Left lung (tissue), 10 donors: ENCODE measurements around the gene MDGA2. TPM values are rescaled to one million over a fixed set of nuclear protein-coding genes. Genes with fewer than 3 reads are reported as not detected.

Experiments
- ATAC-seq: fragments of 200-7000 bp; cut with Tn5 transposase; one replicate; pipeline ENCODE4 v1.9.1; 2020; ENCODE audit warnings: moderate library complexity
- DNase-seq, 4 donors: peaks; one replicate each; pipeline ENCODE4 v3.0.0-alpha.2; 2013 to 2020
- H3K27ac ChIP-seq, 2 donors: fragments of 200-600 bp; sonication (generic) in 1 of 2; one replicate each; pipeline versions ENCODE4 v1.5.0 to v1.8.0; 2020 to 2021
- H3K27me3 ChIP-seq, 2 donors: fragments of 200-600 bp; sonication (generic) in 1 of 2; one replicate each; pipeline versions ENCODE4 v1.5.0 to v1.8.0; 2020 to 2021
- H3K36me3 ChIP-seq, 2 donors: fragments of 200-600 bp; sonication (generic) in 1 of 2; one replicate each; pipeline versions ENCODE4 v1.5.0 to v1.8.0; 2020 to 2021
- H3K4me1 ChIP-seq, 2 donors: fragments of 200-600 bp; one replicate each; pipeline ENCODE4 v1.8.0; 2021
- H3K4me3 ChIP-seq, 2 donors: fragments of 200-600 bp; sonication (generic) in 1 of 2; one replicate each; pipeline versions ENCODE4 v1.5.0 to v1.8.0; 2020 to 2021; ENCODE audit warnings: mild to moderate bottlenecking in 1 of 2
- H3K9me3 ChIP-seq, 2 donors: fragments of 200-600 bp; sonication (generic) in 1 of 2; one replicate each; pipeline versions ENCODE4 v1.5.0 to v1.8.0; 2020 to 2021
- CTCF ChIP-seq, 2 donors: fragments of 200-600 bp; sonication (generic) in 1 of 2; IDR thresholded peaks; one replicate each; pipeline versions ENCODE4 v1.5.0 to v1.8.0; 2021; ENCODE audit warnings: antibody characterized with exemption in 2 of 2
- intact Hi-C, 2 donors: fragments of 100-400 bp; cut with DNase I; formaldehyde crosslinking; loops; one replicate each; pipeline versions ENCODE4 v1.11.2 to v1.14.2; 2022
- polyA plus RNA-seq, 6 donors: library from polyadenylated mRNA; unstranded; fragments of 120-200 nt; gene quantifications; one replicate each; pipeline ENCODE4 v1.2.1, GENCODE V29; 2013; ENCODE audit not compliant: insufficient read length in 6 of 6
- total RNA-seq, 2 donors: library from RNA; stranded (reverse); fragmentation: NEBNext Ultra II Directional; extraction: Animal tissue kit (Norgen Biotek cat#: 25700); gene quantifications; one replicate each; pipeline ENCODE4 v1.2.1, GENCODE V29; 2021
- donor health status: DM: no; HTN: yes; CAD: no.
- donor health status: DM: no; HTN: no; CAD: no.

Gene MDGA2
- total and polyA plus RNA-seq, 8 donors, result 0.14 to 0.62 (median 0.36) TPM; not detected in 1

GRCh38 chr14:47511829-47512228 lies 163.6 kb downstream of the MDGA2 start:
- Histone ChIP-seq H3K4me3 (no peak overlapping the region), H3K27me3 (no peaks in the 10 kb centered on the region), H3K27ac (no peak overlapping the region), H3K36me3 (no peaks in the 10 kb centered on the region), H3K4me1 (no peaks in the 10 kb centered on the region), H3K9me3 (no peaks in the 10 kb centered on the region)
- no peak for TF ChIP-seq CTCF (IDR thresholded peaks at IDR 0.05)
- no peak for ATAC-seq
- DNase-seq, result no peak
- intact Hi-C loops, result no loop called here

DNA sequence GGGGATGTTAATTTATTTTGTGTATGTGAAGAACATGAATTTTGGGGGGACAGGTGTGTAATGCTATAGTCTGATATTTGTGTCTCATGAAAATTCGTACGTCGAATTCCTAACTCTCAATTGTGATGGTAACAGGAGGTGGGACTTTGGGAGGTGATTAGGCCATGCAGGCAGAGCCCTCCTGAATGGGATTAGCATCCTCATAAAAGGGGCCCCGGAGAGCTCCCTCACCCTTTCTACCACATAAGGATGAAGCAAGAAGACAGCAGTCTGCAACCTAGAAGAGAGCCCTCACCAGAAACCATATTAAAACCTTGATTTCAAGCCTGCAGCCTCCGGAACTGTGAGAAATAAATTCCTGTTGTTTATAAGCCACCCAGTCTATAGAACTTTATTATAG lies 165.4 kb downstream of the MDGA2 start:
- H3K27ac ChIP-seq, result no peak overlapping the region
- no peaks in the 10 kb centered on the region for H3K4me1 ChIP-seq
- no peaks in the 10 kb centered on the region for H3K9me3 ChIP-seq
- no peak for TF ChIP-seq CTCF (IDR thresholded peaks at IDR 0.05)
- no peak overlapping the region for H3K4me3 ChIP-seq
- ATAC-seq (no peak), DNase-seq (no peak)
- intact Hi-C loops, result no loop called here
- no peaks in the 10 kb centered on the region for H3K36me3 ChIP-seq
- H3K27me3 ChIP-seq, result no peaks in the 10 kb centered on the region

DNA sequence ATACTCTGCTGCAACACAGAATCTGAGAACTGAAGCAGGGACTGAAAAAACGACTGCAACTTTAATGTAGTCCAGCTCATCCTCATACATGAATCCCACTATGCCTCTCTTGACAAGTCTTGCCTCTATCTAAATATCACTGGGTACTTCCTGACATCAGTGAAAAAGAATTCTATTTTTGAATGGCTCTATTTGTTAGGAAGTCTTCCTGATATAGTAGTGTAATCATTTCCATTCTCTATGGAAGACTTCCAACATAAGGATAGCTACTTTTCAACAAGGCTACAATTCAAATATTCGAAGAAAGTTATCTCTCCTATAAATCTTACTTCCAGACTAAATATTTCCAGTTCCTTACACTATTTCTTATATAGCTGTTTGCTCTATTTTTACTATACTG lies 167.5 kb downstream of the MDGA2 start:
- no peak for DNase-seq
- no peaks in the 10 kb centered on the region for H3K36me3 ChIP-seq
- H3K4me3 ChIP-seq, result no peak overlapping the region
- intact Hi-C loops, result no loop called here
- no peaks in the 10 kb centered on the region for H3K27me3 ChIP-seq
- no peak overlapping the region for H3K27ac ChIP-seq
- ATAC-seq, result no peak
- no peak for TF ChIP-seq CTCF (IDR thresholded peaks at IDR 0.05)
- no peaks in the 10 kb centered on the region for H3K4me1 ChIP-seq
- no peaks in the 10 kb centered on the region for H3K9me3 ChIP-seq

DNA sequence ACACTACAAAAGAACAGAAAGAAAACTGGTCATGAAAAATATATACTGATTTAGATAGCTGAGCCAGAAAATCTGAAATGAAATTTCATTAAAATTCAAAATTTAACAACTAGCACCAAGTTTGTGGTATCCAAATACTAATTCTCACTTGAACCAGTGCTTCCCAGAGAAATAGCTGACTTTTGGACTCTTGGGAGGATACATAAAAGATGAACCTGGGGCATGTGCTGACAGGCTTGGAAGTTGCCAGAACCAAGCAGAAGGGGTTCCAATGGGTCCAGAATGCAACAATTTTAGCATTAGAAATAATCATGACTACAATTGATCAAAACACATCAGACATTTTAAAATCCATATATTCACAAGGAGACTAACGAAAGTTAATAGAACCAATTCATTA lies 175.0 kb downstream of the MDGA2 start:
- no peaks in the 10 kb centered on the region for H3K9me3 ChIP-seq
- no peak overlapping the region for H3K4me3 ChIP-seq
- ATAC-seq (no peak), DNase-seq (no peak)
- H3K27ac ChIP-seq, result no peak overlapping the region
- TF ChIP-seq CTCF (IDR thresholded peaks at IDR 0.05), result no peak
- no peaks in the 10 kb centered on the region for H3K4me1 ChIP-seq
- intact Hi-C loops, result no loop called here
- H3K27me3 ChIP-seq, result no peaks in the 10 kb centered on the region
- no peaks in the 10 kb centered on the region for H3K36me3 ChIP-seq

- no peak for TF ChIP-seq CTCF (IDR thresholded peaks at IDR 0.05)
- Histone ChIP-seq H3K27ac (no peak overlapping the region), H3K4me1 (no peaks in the 10 kb centered on the region), H3K27me3 (no peaks in the 10 kb centered on the region), H3K36me3 (no peaks in the 10 kb centered on the region), H3K9me3 (no peaks in the 10 kb centered on the region), H3K4me3 (no peak overlapping the region)
- intact Hi-C loops, result no loop called here
- DNase-seq (no peak), ATAC-seq (no peak)
Observed at GRCh38 chr14:47490766-47491165, 184.6 kb downstream of the MDGA2 start.
